ENCODE data around the gene DERL2. TPM values are rescaled to one million over a fixed set of nuclear protein-coding genes. Genes with fewer than 3 reads are reported as not detected.

DERL2 gene
- total and polyA plus RNA-seq, 2 donors (not counting 1 experiment from before 2014, with no cell fraction given): 34.8 to 74.2 TPM

DNA sequence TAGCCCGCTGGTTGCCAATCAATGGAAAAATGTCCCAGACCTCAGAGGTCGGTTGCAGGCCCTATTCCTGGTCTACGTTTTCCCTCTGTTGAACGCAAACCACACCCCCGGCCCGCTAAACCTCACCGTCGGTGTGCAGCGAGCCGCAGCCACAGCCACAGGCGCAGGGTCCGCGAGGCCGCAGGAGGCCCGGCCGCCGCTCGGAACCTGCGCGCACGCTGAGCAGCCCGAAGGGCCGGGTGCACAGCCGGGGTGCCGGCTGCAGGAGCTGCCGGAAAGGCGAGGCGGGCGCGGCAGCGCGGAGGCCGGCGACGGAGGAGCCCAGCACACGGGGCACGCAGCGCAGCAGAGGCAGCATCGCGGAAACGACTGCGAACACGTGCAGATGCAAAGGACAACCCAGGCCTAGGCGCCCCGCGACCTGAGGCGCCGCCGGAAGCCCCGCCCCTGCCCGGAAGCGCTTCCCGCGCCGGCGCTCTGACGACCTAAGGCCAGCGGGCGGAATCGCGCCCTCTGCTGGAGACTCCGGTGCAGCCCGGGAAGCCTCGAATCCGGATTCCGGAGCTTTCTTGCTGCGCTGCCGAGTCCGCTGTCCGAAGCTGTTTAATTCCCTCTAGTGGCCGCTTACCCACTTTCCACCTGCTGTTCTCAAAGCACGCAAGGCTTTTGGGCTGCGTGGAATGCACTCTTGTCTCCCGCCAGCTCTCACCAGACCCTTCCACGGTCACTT is 47.1 kb downstream of the DERL2 start, which contains the start of gene C1QBP:
TSS of gene C1QBP (minus strand) at position 440 of the 730 bp plus-strand sequence. CDS start at position 358, 82 bp downstream.
- Mint-ChIP-seq H3K4me1 (peaks cover 31% of the 10 kb centered on the region), H3K9me3 (ENCODE audit: insufficient read depth) (no peaks in the 10 kb centered on the region), H3K27ac (peak within 1 kb of the TSS; percentile 93), H3K27me3 (no peaks in the 10 kb centered on the region), H3K4me3 (peak within 1 kb of the TSS; percentile 79)
- ChIA-PET POLR2A (interaction anchor here (0.7 to 1.9 kb wide), 4 partner anchors 10 to 218 kb away, joined by 3 to 11 read pairs (median 4); partner anchors contain the start of genes NUP88 and RPAIN), CTCF (interaction anchor here (0.6 to 2.5 kb wide), 25 partner anchors 10 to 422 kb away, joined by 3 to 35 read pairs (median 5); partner anchors contain the start of genes DHX33, NUP88, RABEP1 and RPAIN)
- Histone ChIP-seq H4K20me1 (ENCODE audit: control insufficient read depth, insufficient read depth, low read length, poor library complexity, severe bottlenecking) (peaks cover 8% of the 10 kb centered on the region), H3K27ac (ENCODE audit: low read length in 2 of 2) (peak within 1 kb of the TSS; percentile 66 to 81), H2AFZ (ENCODE audit: insufficient read depth, low read depth, low read length, poor library complexity, severe bottlenecking) (peak within 1 kb of the TSS; percentile 93), H3K4me1 (ENCODE audit: control insufficient read depth in 2 of 2, insufficient read depth in 2 of 2, low read length in 2 of 2) (peaks cover 14 to 26% of the 10 kb centered on the region in 2 donors), H3K27me3 (replicated peaks in 1 of 4; ENCODE audit: control extremely low read depth in 1 of 4, control insufficient read depth in 3 of 4, insufficient read depth in 4 of 4, low read length in 3 of 4) (no peaks in the 10 kb centered on the region), H3K4me3 (ENCODE audit: control extremely low read depth in 1 of 5, extremely low read depth in 1 of 5, insufficient read depth in 1 of 5, low read depth in 2 of 5, low read length in 4 of 5) (peak within 1 kb of the TSS; percentile 52 to 74 (median 67)), H3K79me2 (ENCODE audit: control insufficient read depth, insufficient read depth, low read length) (peaks cover 45% of the 10 kb centered on the region), H3K9ac (ENCODE audit: low read length) (peak within 1 kb of the TSS; percentile 74), H3K4me2 (replicated peaks; ENCODE audit: low read depth, low read length, poor library complexity, severe bottlenecking) (peak within 1 kb of the TSS; percentile 81), H3K9me3 (ENCODE audit: control extremely low read depth in 1 of 3, control insufficient read depth in 2 of 3, insufficient read depth in 1 of 3, low read length in 2 of 3) (no peaks in the 10 kb centered on the region), H3K36me3 (replicated peaks in 1 of 2; ENCODE audit: control extremely low read depth in 1 of 2, control insufficient read depth in 1 of 2, extremely low read depth in 1 of 2, insufficient read depth in 2 of 2, low read length in 1 of 2) (peaks cover 8 to 36% of the 10 kb centered on the region in 2 experiments)
- intact Hi-C loops (cut with micrococcal nuclease): loop anchor here (1.0 kb wide), 5 partner anchors 19 to 248 kb away; partner anchors contain the start of genes DERL2, MIS12, RPAIN and ZNF594
- WGBS (ENCODE audit: insufficient coverage): under 1% methylated on average over 71 of the region's 75 CpGs
- peak; percentile 95 for ATAC-seq (ENCODE audit: low read depth)
- peak; percentile 96 for DNase-seq
- no peak for TF ChIP-seq EZH2 (IDR thresholded peaks at IDR 0.05; ENCODE audit: borderline replicate concordance, insufficient read depth, low read depth, low read length, poor library complexity, severe bottlenecking)
- TF ChIP-seq, protein P1, sequence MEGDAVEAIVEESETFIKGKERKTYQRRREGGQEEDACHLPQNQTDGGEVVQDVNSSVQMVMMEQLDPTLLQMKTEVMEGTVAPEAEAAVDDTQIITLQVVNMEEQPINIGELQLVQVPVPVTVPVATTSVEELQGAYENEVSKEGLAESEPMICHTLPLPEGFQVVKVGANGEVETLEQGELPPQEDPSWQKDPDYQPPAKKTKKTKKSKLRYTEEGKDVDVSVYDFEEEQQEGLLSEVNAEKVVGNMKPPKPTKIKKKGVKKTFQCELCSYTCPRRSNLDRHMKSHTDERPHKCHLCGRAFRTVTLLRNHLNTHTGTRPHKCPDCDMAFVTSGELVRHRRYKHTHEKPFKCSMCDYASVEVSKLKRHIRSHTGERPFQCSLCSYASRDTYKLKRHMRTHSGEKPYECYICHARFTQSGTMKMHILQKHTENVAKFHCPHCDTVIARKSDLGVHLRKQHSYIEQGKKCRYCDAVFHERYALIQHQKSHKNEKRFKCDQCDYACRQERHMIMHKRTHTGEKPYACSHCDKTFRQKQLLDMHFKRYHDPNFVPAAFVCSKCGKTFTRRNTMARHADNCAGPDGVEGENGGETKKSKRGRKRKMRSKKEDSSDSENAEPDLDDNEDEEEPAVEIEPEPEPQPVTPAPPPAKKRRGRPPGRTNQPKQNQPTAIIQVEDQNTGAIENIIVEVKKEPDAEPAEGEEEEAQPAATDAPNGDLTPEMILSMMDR (IDR thresholded peaks at IDR 0.05): peak; percentile 99

All from B cell (primary cell).